Activated effector memory CD4-positive, alpha-beta T cell treated with Interleukin-2 at 50 U/mL for 16 hours (primary cell): Measurements from ENCODE around the gene SLC6A1.

Source experiments
- DNase-seq: peaks from one replicate; pipeline ENCODE4 v3.0.0-alpha.2; 2020

The SLC6A1 gene

DNA sequence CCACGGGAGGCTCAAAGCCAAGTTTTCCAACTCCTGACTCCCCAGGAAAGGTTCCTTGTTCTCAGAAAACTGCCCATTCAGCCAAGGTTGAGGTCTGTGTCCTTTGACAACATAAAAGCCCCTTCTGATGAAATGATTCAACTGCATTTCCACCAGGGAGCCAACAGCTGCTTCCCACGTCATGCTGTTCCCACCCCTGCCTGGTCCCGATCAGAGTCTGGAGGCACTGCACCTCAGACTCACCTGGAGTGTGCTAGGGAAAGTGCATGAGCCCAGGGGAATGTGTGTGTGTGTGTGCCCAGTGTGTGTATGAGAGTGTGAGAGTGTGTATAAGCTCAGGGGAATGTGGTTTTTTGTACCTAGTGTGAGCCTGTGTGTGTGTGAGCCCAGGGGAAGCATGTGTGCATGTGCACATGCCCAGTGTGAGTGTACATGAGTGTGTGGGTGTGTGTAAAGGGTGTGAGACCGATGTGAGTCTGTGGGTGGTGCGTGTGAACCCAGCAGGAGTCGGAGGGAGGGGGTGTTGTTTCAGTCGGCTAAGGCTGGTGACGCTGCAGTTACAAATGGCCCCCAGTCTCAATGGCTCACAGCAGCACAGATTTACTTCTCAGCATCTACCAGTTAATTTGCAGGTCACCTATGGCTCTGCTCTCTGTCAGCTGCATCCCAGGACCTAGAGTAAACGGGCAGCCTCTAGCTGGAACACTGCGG, 20.3 kb upstream of the SLC6A1 start:
- no peak for DNase-seq

DNA sequence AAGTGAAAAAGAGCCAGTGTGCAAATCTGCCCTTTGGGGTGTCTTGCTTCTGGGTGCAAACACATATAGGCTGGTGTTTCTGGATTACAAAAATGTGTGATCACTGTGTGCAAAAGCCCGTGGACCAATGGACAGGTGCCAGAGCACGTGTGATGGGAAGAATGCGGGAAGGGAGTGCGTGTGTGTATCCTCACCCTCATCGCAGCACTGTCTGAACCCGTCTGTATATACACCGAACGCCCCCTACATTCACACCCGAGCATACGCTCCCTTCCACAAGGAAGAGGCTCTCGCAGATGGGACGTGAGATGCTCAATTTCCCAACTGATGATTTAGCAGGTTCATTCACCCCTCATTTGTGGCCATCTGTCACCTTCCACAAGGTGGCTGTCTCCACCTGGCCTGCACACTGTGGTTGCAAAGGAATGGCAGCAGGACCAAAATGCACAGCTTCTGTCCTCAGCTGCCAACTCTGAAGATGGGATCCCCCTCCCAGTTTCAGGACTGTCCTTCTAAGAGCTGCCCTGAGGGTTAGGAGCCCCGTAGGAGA, 19.4 kb upstream of the SLC6A1 start:
- no peak for DNase-seq

DNA sequence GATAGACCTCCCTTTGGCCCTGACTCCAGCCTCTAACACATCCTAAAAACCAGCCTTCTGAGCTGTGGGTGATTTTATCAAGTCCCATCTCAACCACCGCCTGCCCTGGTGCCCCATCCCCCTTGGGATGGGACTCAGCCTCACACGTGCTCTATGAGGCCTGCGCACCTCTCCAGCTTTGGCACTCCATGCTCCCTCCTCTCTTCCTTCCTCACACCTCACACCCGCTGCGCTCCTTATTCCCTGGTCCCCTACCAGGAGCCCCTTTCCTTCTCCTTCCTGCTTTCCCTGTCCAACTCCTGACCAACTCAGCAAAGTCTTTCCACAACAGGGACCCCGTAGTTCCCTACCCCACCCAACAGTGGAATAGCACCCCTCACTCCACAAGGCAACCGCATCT, 18.4 kb upstream of the SLC6A1 start:
- DNase-seq = no peak

DNA sequence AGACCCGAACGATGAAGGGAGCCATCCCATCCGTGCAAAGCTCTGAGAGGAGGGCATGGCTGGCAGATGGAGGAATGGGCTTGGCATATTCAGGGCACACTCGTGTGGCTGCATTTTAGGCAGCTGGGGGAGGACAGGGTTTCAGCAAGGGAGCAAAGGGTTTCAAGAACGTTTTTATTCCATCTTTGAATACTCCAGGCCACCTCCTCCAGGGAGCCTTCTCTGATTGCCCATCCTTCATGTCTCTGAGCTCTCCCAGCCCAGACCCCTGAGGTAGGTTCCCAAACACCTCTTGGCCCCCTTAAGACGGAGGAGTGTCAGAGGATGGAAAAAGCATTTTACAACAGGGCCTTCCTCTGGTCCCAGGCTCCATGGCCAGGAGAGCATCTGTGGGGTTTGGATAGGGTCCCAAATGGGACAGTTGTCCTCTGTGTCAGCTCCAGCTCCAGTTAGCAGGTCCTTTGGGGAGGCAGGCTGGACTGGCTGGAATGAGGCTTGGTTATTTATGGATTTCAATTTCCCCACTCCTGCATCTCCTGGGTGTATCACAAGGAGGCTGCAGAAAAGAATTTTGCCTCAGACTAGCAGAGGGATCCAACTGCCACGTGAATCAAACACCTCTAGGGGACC, 17.7 kb upstream of the SLC6A1 start:
- no peak for DNase-seq

DNA sequence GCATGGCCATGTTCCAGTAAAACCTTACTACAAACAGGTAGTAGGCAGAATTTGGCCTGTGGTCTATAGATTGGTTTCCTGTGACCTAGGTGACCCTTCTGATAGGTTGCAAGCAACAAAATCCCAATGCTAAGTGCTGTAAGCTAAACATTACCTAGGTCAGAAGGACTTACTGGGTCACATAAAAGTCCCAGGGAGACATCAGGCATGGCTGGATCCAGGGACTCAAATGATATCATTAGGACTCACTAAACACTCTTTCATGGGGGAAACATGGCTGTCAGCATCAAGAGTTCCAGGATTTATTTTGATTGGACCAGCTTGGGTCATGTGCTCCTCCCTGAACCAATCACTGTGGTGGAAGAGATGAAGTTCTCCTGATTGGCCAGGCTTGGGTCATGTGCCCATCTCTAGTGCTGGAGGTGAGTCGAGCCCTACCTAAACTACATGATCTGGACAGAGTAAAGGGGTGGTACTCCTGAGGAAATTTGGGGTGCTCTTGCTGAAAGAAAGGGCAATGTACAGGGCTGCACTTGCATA, 16.8 kb upstream of the SLC6A1 start:
- no peak for DNase-seq

DNA sequence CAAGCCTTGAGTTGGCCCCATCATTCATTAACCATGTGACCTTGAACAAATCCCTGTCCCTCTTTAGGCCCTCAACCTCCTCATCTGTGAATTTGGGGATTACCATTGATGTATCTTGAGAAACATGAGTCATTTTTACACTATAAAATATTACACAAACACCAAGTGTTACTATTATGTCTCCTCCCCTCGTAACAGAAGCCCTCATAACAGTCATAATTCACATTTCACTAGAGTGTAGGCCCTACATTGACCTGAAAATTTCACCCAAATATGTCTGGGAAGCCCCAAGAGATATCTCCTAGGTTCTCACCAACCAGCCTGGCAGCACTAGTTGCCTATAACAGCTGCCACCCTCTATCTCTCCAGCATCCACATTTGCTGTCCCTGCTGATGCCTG, 15.8 kb upstream of the SLC6A1 start:
- no peak for DNase-seq

DNA sequence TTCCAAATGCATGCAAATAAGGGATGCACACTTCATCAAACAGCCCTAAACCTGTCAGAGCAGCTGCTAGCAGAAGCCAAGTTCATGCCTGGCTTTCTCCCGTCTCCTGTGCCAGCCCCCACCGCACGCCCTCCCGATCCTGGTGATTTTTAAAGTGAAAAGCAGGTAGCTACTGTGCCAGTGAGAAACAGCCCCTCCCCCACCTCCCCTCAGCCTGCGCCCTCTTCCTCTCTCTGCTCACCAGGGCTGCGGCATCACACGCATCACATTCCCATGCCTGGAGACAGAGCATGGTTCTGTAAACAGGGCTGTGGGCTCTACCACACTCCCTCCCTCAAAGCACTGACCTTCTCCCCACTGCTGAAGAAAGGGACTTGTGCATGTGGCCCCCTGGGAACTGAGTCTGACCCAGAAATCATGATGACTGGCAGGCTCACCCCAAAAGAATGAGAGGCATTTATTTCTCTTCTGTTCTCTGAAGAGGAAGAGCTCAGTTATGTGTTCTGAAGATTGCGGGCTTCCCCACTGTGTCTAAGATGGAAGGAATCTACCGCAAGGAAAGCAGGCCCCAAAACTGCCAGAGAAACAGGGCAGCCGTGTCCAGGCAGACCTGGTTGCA, 14.5 kb upstream of the SLC6A1 start:
- DNase-seq = no peak

DNA sequence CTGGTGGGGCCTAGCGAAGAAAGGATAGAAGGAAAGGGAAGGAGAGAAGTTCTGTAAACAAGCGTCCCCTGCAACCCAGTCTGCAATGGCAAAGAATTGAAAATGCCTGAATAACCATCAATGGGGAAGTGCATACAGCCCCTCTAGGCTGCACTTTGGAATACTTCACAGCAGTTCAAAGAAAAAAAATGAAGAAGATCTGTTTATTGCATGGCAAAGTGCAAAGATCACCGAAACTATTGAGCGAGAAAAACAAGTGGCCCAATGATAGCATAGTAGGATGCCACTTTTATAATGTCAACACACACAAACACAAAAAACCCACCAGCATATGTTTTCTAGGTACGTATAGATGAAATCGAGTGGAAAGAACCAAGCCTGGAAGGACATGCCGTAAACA, 13.6 kb upstream of the SLC6A1 start:
- DNase-seq = no peak

DNA sequence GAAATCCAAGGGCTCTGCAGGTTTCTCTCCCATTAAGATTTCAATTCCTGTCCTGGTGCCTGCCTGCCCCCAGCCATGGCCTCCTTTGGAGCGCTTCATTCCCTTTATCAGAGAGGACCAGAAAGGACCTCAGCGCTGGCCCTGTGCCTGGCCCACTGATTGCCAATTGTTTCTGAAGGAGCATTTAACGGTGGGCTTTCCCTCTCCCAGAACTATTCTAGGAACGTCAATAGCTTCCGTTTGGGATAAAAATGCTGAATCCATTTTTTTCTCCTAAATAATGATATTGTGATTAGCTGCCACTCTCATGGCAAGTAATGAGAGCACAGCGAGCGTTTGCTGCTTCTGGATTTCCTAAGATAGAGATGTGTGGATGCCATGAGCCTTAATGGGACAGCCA, 12.2 kb upstream of the SLC6A1 start:
- DNase-seq = no peak

DNA sequence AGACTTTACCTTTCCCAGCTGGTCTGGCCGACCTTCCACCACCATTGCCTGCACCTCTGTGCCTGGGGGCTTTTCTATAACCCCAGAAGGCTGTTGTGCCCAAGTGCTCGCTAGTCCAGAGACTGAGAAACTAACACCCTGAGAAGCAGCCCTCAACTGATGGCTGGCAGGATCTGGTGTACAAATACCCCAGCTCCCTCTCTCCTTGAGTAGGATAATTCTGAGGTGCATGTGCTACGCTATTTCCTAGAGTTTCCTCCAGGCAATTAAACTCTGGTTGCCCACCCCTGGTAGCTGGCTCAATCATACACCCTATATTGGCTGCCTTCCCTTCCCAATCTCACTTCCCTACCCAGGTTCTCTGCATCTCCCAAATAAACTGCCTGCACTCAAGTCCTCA, 11.5 kb upstream of the SLC6A1 start:
- no peak for DNase-seq

DNA sequence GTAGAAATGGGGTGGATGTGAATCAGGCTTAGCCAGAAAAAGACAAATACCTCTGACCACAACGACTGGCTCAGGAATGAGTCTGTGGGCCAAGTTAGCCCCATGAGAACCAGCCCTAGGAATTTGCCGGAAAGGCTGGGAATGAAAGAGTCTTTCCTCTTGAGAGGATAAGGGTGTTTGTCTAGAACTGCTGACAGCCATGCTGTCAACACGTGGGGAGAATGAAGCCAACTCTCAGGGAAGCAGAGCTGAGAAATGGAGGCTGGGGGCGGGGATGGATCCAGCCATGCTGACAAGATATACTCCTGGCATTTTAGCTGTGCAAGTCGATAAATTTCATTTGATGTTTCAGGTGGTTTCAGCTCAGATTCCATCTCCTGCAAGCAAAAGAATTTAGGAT, 10.6 kb upstream of the SLC6A1 start:
- no peak for DNase-seq

DNA sequence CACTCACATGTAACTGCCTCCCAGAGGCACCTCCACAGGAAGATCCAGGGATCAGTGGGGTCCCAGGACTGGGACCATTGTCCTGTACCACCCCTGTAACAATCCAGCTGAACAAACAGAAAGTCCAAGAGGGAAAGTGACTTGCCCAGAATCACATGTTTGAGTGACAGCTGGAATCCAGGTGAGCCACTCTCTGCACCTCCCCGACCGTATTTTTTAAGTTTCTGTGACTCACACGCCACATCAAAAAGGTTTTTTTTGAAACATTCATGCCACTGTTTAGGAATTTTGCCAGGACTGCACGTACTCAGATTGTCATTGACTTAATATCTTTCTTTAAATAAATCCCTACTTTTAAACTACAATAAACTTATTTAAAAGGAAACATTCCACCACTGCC, 9.8 kb upstream of the SLC6A1 start:
- no peak for DNase-seq

DNA sequence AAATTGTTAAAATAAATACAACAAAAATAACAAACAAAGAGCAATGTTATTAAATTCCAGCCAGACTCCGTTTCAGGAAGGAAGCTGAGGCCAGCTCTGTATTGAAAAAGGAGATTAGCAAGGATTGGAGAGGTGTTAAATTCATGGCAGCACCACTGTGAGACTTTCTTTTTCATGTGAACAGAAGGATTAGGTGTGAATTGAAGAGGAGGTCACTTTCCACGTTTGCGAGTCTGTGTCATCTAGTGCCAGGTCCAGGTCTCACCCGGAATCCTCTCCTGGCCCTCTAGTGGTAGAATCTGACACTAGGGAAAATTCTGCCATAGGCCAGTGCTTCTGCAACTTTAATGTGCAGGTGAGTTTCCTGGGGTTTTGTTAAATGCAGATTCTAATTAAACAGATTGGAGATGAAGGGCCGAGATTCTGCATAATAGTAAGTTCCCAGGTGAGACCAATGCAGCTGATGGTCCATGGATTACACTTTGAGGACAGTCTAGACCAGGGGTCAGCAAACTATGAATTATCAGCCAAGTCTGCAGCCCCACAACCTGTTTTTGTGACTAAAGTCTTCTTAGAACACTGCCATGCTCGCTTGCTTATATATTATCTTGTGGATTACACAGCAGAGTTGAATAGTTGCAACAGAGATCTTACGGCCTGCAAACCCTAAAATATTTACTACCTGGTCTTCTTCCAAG, 9.2 kb upstream of the SLC6A1 start:
- DNase-seq = no peak

DNA sequence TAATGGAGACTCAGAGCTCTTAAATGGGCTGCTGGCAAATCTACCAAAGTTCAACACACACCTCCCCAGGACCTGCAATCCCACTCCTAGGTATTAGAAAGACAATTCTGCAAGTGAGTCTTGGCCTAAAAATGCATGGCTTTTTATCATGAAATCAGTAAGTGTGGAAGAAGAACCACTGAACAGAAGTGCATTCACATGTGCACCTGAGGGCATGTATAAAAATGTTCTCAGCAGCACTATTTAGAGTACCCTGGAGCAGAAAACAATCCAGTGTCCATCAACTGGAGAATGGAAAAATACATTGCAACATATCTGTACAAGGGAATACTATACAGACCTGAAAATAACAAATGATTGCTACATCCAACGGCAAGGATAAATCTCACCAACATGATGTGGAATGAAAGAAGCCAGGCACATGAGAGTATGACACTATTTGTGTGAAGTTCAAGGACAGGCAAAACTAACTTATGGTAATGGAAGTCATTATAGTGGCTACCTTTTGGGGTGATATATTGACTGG, 8.1 kb upstream of the SLC6A1 start:
- no peak for DNase-seq

DNA sequence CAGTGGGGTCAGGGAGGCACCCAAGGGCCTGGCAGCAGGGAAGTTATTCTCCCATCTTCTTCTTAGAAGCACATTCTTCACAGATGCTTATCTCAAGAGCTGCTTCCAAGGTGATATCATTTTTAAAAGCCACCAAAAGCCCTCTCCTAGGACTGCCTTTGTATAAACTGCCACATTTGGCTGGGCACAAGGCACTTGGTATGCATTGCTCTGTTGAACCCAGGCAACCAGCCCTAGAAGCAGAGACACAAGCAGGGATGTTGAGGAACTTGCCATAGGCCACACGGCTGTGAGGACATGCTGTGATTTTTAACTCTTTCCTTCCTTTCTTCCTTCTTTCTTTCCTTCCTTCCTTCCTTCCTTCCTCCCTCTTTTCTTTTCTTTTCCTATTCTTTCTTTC, 7.4 kb upstream of the SLC6A1 start:
- DNase-seq = no peak

DNA sequence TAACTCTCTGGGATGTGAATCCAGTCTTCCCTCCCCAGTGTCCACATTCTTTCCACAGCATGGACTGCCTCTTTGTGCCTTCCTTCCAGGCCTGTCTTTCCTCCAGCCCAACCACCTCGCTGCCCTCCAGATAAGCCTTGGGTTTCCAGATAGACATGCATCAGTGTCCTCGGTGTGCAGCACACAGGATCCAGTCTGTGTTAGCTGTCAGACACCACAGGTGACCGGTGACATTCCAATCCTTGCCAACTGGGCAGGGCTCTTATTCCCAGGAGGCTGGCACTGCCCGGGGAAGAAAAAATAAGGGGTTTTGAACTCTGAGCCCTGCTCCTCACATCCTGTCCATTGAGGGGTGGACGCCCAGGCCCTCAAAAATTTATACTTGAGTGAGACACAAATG, 6.0 kb upstream of the SLC6A1 start:
- DNase-seq = no peak

DNA sequence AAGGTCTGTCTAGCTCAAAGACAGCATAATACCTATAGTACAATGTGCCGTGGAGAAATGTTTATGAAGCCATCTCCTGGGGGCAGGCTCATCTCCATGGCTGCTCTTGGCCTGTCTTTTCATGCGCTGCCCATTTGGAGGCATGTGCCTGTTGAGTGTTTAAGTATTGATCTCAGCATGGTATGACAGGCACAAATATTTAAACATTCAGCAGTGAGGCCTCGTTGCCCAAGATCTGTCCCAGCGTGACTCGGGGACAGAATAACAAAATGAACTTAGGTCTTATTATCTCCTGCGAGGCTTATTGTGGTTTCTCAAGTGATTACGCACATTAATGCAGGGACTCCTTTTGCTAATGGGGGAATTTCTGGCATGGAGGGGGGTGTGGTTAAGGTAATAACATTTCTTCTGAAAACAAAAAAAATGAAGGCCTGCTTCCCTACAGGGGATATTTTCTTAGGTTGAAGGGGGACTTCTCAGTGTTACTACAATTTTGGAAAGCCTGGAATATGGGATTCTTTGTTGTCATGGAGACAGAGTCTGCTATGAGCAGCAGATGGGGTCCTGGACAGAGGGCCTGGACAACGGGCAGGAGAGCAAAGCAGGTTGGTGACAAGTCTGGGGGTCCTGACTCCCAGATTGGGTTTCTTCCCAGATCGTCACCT, 4.4 kb upstream of the SLC6A1 start:
- DNase-seq = no peak

DNA sequence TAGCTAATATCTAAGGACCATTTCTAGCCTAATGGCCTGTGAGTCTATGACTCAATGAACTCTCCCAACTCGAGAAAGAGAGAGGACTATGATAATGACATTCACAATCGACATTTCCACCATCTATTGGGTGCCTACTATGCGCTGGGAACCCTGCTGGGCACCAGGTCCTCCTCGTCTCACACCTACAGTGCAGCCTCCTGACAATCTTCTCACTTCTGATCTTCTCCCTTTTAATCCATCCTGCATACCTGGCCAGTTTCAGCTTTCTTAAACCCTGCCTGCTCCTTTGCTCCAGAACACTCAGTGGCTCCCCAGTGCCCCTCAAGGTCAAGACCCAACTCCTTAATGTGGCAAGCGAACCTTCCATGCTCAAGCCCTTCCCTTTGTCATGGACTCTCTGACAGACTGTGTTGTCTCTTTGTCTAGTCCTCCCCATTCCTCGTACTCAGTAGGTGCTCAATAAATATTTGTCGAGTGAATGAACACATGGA, 3.5 kb upstream of the SLC6A1 start:
- no peak for DNase-seq

DNA sequence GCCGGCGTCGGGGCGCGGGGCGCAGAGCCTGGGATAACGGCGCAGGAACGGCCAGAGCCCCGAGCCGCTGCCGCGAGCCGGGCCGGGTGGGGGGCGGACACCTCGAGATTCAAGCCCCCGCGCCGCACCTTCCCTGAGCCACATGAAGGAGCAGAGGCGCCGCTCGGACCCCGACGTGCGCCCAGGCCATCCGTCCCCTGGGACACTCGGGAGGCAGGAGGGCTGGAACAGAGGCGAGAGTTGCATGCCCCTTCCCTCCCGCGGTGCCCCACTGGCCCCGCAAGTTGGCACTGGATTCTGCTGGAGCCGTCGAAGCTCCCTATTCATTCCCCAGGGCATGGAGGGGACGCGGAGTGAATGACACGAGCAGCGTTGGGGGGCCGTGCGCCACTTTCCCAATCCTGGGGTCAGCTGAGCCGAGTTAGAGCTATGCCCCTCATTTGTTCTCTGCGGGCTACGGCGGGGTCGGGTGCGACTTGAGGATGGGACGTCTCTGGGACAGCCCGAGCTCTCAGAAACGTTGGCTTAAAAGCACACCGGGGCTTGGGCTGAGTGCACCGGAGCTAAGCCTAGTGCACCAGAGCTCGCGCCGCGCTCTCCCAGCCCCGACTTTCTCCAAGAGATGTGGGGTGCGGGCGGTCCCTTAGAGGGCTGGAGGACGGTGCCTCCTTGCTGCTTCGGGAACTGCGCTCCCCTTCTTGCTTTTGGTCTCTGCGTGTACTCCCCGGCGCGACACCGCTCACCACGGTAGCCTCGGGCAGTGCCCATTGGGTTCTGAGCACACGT, 588 bp downstream of the SLC6A1 start:
- no peak for DNase-seq

DNA sequence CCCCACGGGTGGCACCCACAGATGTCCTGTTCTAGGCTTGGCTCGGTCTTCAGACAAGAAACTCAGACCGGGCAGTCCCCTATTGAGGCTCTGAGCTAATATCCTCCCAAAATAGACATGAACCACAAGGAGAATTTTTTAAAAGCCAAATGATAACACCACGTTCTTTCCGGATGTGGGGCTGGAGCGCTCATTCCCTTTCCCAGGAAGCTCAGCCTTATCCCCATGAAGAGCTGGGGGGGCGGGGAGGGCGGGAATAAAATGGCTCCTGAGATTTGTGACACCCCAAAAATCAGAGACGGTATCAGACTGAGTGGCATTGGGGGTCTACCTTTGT, 1.1 kb downstream of the SLC6A1 start:
- no peak for DNase-seq

DNA sequence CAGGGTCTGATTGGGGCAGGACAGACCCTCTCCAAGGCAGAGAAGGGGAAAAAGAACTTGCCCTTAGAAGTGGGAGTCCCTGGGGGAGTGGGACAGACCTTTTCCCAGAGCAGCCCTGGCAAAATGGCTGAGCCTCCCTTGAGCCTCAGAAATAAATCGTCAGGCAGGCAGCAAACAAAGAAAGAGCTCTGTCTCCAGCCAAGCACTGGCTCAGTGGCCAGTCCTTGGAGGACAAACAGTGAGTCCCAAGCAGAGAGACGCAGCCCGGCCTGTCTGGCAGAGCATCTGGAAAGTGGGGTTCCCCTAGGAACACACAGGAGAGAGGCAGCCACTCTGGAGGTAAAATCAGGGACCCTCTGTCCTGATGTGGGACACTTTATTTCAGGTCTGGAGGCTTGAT, 1.8 kb downstream of the SLC6A1 start:
- no peak for DNase-seq

DNA sequence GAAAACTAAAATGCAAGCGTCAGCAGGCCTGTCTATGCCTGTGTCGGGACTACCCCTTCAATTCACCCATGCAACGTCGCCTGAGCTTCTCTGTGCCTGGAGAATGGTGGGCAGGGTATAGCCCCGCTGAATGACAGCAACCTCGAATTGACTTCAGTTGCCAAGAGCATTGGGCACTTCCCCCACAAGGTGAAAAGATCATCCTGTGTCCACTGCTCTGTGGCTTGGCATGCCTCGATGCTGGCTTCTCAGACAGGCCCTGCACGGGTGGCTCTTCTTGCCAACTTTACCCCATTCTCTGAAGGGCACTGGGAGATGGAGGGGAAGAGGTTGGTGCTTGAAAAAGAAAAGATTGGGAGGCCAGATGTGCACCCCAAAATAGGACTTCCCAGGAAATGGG, 3.3 kb downstream of the SLC6A1 start:
- DNase-seq = no peak
